Stimulated activated CD8-positive, alpha-beta memory T cell treated with anti-CD3 and anti-CD28 coated beads, Interleukin-7, amount 100 ng/mL, for 1 hour (primary cell): ENCODE measurements around the gene ACSL3.
"Not testable (repeated sequence)": the region's sequence is repeated elsewhere in the genome, so short reads cannot be mapped to it uniquely, and the experiment has no call there.

Source experiments
- DNase-seq, 2 donors: peaks; one replicate each; pipeline ENCODE4 v3.0.0-alpha.2; 2020; ENCODE audit warnings: low read depth in 2 of 2

Gene ACSL3

DNA sequence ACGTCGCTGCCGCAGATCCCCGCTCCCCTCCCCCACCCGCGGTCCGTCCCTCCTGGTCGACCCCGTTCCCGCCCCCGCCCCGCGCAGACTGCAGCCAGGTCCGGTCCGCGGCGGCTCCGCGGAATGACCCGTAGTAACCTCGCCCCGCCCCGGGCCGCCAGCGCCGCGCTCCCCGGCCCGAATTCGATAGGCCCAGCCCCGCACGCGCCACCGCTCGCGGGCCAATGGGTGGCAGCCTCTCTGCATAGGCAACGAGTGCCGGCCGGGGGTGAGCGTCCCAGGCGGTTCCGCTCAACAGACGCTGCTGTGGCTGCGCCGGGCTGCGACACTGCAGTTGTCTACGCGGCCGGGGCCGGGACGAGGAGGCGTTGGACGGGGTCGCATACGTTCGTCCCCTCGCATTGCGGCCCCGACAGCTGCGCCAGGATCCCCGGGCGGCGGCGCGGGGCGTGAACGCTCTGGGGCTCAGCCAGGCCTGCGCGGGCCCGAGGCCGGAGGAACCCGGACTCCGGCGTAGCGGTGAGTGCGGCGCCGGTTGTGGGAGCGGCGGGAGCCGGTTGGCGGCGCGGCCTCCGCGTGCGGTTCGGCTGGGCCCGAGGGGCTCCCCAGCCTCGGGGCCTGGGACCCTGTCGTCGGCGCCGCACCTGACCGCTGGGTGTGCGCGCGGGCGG is at the start of gene ACSL3:
Gene ACSL3, plus strand, starts transcription at position 297 of the 671 bp plus-strand sequence. CDS start 47,737 bp downstream, outside the sequence.
- DNase-seq = peak; percentile 73 to 81

DNA sequence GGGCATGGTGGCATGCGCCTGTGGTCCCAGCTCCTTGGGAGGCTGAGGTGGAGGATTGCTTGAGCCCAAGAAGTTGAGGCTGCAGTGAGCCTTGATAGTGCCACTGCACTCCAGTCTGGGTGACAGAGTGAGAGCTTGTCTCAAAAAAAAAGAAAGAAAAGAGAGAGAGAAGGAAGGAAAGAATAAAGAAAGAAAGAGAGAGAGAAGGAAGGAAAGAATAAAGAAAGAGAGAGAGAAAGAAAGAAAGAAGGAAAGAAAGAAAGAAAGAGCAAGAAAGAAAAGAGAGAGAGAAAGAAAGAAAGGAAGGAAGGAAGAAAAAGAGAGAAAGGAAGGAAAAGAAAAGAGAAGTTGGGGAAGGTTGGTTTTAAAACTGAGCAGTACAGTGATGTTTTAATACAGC is 49.0 kb upstream of the ACSL3 start:
- DNase-seq = no peak

DNA sequence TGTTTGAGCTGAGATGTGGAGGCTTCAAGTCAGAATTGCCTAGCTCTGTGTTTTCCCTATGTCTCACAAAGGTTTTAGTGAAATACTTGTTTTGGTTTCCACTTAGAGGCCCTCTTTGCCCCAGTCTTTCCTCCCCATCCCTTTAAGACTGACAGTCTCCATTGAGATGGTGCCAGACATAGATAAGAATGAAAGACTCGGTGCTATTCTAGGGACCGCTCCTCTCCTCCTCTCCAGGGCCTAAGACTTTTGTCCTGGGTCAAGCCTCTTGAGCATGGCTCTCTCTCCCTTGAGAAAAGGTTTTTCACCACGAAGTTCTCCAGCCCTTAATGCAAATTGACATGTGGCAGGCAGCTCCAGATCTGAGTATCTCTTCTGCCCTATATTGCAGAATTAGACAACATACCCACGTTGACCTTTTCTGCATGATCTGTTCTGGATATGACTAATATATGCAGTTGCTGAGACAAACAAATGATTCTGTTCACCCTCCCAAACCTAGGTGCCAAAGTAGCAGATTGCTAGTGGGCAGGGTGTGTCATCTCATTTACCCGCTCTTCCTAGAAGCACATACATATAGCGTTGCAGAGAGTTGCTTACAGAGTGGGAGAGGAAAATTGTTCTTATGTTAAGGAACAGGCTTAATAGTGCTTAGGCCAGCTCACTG is 47.5 kb upstream of the ACSL3 start:
- no peak for DNase-seq

DNA sequence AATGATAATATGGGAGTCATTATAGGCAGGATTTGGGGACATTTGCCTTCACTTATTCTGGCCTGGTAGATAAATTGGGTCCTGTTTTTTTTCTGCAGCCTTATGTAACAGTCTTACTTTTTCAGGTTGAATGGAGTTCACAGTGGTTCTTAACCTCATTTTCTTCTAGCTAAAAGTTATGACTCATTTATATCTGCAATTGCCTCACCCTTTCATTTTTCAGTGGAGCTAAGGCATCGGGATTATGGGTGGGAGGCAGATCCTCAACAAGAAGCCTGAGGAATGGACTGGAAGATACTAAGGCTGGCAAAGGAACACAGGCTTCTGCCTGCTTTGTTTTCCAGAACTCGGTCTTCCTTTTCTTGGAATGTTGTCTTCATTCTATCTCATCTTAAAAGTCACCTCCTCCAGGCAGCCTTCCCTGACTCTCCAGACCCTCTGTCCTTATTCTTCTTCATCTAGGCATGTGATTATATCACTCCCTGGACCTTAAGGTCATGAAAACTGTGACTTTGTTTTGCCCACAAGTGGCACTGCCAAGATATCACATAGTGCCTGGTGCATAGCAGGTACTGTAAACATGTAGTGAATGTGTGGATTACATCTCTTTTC is 41.0 kb upstream of the ACSL3 start:
- no peak for DNase-seq

DNA sequence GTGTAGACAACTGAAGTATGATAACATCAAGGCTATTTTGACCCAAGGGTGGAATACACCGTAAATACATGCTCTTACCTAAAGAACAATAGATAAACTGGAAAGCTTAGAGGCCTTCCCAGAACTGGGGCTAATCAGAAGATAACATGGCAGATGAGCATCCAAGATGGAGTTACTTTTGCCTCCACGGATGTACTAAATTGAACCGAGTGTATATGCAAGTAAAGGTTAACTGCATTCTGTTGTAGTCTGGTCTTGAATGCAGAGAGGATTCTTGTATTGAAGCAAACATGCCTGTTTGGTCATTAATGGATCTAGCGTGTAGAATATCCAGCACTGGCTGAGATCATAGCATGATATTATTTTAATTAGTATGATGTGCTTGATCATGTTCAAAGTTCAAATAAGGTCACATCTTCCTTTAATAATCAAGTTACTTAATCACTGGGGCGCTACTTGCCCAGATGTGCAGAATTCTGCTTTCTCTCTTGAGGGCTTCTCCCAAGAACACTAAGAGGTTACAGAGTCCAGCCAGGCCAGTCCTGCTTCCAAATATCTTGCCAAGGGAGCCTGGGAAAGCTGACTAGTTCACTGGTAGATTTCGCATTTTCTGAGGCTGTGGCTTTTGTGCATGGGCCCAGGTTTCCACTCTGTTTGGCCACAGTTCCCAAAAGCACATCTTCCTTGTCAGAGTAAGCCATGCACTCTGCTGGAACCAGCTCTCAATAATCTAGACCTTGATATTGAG is 37.5 kb upstream of the ACSL3 start:
- DNase-seq = no peak

DNA sequence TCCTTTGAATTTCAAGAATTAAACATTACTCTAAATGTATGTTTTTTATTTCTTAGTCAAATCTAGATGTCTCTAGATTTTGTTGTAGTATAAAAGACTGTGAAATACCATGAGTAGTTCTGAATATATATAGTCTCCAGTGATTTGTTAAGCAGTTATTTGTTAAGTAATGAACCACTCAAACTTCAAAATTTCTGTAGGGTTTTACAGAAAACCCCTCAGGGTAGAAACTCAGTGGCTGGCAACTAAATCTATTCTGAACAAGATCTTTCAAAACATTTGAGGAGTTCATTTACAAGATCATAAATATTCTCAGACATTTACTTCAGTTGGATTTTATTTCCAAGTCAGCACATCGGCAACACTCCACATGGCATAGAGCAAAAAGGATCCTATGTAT is 35.8 kb upstream of the ACSL3 start:
- no peak for DNase-seq

DNA sequence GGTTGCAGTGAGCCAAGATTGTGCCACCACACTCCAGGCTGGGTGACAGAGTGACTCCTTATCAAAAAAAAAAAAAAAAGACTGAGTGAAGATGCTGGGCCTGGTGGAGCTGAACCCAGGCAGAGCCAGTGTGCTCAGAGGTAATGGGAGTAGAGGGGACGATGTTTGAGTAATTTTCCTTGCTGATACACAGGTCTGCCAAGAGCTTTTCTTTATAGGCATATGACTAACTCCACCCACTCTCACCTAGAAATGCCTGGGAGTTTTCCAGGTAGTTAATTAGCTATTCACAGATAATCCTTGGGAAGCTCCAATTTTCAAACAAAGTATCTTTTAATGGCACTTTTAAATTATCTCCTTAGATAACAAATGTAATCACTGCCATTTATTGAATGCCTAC is 33.4 kb upstream of the ACSL3 start:
- DNase-seq = no peak

DNA sequence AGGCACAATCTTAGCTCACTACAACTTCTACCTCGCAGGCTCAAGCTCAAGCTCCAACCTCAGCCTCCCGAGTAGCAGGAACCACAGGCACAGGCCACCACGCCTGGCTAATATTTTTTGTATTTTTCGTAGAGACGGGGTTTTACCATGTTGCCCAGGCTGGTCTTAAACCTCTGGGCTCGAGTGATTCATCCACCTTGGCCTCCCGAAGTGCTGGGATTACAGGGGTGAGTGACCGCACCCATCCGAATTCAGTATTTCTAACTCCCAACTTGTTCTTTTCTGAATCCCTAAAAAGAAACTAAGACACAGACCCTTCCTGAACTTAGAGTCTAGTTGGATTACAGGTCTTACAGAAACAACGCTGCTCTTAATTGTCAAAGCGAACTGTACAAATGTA is 32.3 kb upstream of the ACSL3 start:
- DNase-seq = no peak

DNA sequence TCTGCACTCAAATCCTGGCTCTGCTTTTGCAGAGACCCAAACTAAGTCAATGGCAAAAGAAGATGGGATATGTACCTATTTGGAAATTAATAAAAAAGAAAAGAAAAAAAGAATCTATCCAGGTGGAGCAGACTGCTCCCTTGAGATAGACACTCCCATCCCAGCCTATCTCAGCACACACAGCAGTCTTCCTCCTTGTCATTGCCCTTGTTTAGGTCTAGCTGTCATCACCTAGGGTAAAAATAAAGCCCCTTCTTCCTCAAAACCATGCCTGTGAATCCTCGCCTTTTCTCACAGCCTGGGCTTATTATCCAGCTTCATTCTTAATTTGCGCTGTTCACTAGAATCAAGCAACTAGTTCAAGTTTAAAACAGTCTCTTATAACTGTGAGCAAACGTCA is 30.7 kb upstream of the ACSL3 start:
- DNase-seq = no peak

DNA sequence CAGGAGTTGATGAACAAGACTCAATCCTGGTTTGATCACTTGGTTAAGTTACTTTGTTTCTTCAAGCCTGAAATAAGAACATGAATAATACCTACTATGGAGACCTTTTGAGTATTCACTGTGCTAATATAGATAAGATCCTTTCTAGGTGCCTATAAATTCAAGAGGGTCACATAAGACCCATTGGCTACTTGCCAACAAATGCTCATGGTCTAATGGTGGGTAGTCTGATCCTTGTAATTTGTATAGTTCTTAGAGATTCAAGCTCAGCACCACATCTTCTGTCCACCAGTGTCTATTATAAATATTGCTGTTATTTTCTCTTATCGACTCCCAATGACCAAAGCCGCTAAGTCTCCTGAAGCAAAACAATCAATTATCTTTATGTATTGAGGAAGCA is 27.4 kb upstream of the ACSL3 start:
- DNase-seq = no peak

DNA sequence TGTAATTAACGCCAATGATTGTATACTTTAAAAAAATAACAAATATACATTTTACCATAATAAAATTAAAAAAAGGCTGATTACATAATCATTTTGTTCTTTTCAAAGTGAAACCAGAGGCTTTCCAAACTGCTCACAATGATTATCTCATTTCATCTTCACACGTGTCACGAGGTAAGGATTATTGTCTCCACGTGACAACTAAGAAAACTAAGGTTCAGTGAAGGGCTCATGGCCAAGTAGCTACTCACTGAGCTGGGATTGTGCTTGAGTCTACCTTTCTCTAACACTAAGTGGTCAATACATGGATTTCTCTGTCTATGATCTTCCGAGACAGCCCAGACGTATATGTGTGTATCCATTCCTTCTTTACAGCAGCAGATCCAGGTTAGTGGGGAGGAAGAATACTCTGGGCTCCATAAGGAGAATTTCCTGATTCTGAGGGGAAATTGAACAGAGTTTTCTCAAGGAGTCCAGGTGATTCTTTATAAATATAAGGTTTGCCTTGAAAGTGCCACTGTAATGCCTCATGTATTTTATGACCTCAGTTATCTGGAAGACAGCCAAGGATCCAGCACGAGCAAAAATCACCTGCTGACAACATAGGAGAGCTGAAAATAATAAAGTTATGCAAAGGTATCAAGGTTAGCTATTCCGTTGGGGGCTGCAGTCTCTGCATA is 25.6 kb upstream of the ACSL3 start:
- no peak for DNase-seq

DNA sequence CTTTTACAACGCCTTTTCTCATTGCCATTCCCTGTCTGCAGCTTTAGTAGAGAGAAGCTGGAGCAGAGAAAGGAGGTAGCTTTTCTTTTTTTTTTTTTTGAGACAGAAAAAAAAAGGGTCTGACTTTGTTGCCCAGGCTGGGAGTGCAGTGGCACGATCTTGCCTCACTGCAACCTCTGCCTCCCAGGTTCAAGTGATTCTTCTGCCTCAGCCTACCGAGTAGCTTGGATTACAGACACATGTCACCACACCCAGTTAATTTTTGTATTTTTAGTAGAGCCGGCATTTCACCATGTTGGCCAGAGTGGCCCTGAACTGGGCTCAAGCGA is 25.0 kb upstream of the ACSL3 start:
- no peak for DNase-seq

DNA sequence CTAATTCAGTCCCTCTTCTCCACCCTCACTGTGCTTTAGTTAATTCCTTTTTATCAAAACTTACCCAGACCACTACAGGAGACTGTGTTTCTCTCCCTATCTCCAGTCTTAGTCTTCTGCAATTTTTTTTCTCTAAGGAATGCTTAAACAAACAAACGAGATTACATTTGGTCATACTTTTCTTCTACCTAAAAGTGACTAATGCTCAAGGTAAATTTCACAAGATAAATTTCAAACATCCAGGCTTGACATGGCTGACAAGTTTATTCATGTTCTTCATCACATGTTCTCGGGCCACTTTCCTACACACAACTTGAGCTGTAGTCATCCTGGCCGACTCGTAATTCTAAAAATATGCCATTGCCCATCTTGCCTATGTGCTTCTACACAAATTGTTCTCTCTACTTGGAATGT is 23.2 kb upstream of the ACSL3 start:
- no peak for DNase-seq

DNA sequence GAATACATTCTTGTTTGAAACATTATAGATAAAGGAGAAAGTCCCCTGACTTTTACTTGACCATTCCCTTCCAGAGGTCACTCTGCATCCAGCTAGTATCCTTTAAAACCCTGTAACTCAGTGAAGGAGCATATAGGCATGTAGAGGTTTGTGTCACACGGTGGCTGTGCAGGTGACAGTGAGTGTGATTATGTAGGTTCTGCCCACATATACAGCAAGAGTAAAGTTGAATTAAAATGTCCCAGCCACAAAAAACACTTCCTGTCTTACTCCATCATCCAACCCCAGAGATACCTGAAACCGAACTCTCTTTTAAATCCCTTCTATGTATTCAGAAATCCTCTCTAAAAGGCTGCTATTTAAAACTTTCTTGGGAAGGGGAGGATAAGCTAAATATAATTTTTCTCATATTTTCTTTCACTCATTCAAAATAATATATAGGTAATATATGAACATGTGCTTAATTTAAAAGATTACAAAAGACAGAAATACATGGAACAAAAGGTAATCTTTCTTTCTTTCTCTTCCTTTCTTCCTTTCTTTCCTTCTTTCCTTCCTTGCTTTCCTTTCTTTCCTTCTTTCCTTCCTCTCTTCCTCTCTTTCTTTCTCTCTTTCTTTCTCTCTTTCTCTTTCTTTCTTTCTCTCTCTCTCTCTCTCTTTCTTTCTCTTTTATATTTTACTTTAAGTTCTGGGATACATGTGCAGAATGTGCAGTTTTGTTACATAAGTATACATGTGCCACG is 20.6 kb upstream of the ACSL3 start:
- DNase-seq = no peak

DNA sequence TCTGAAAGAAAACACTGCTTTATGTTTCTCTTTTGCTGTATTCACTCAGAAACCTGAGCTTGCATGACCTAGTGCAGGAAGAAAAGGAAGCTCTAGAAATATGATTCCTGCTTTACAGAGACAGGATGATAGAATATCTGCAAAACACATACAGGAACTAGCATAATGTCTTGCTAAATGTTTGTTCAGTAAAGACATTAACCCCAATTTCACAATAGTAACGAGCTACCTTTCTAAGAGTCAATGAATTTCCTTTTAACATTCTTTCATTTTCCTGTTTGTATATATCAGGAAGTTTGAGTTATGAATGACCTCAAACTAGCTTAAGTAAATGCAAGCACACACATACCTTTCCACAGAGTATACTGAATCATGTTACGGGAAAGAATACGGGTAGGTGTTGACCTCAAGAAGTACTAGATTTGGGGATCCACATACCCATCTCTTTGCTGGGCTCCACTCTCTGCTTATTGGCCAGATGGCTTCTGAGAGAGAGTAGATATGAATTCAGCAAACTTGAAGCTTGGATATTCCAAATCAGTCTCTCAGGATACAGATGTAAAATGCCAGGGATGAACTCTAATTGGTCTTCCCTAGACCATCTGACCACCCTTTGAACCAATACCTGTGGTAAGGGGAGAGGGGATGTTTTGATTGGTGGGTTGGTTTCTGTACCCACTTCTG is 18.2 kb upstream of the ACSL3 start:
- no peak for DNase-seq

DNA sequence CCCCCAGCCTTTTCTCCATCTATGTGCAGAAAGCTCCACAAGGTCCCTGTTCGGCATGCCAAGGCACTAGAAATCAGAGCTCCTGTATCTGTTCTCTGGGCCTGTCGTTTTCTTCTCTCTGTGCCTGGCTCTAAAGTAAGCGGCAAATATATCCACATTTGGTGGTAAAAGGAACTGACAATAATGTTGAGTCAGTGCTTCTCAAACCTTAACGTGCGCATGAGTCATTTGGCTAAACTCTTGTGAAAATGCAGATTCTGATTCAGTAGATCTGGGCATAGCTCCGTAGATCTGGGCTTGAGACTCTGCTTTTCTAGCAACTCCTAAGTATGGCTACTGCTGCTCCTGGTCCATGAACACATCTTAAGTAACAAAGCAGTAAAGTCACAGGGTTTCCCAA is 16.5 kb upstream of the ACSL3 start:
- DNase-seq = no peak

DNA sequence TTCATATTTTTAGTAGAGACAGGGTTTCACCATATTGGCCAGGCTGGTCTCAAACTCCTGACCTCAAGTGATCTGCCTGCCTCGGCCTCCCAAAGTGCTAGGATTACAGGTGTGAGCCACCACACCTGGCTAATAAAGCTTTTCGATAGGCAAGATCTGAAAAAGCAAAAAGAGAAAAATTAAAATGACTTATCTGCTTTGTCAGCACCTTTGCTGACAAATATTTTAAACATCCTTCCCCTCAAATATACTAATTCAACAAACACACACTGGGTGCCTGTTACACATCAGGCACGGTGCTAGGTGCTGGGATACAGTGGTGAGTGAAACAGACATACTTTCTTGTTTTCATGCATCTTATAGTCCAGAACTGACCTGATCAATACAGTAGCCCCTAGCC is 15.5 kb upstream of the ACSL3 start:
- not testable (repeated sequence) for DNase-seq

DNA sequence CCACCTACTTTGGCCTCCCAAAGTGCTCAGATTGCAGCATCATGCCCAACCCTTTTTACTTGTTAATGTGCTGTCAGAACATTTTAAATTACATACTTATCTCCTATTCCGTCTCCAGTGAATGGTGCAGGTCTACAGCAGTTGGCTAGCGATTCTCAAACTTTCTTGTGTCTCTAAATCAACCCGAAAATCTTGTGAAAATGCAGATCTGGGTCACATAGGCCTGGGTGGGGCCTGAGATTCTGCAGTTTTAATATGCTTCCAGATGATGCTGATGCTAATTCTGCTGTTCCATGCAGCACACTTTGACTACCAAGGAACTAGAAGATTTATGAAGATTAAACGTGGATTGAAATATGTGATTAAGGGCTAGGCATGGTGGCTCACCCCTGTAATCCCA is 14.8 kb upstream of the ACSL3 start:
- DNase-seq = no peak

DNA sequence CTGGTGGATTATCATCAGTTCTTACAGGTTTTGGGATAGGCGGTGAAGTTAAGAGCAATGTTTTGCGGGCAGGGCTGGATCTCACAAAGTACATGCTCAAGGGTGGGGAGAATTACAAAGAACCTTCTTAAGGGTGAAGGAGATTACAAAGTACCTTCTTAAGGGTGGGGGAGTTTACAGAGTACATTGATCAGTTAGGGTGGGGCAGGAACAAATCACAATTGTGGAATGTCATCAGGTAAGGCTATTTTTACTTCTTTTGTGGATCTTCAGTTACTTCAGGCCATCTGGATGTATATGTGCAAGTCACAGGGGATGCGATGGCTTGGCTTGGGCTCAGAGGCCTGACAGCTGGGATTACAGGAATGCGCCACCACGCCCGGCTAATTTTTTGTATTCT is 12.8 kb upstream of the ACSL3 start:
- not testable (repeated sequence) for DNase-seq

DNA sequence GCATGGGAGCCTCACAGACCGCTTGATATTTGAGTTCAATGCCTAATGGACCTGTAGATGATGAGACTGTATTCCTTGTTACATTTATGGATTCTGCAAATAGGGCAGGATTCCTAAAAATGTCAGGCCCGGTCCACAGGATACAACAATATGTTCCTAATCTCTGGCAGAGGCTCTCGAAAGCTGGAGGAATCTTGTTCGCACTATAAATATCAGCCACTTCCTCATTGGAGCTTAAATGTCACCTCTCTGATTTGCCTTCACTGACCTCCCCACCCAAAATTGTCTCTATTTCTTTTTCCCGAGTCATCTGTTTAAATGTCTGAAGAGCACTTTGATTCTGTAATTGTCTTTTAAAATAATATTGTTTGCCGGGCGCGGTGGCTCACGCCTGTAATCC is 12.0 kb upstream of the ACSL3 start:
- no peak for DNase-seq
